CD4-positive, alpha-beta T cell (primary cell): ENCODE results near the gene CYGB. TPM values are rescaled to one million over a fixed set of nuclear protein-coding genes. Genes with fewer than 3 reads are reported as not detected.

Experiments used
- ATAC-seq: fragments of 200-7000 bp; cut with Tn5 transposase; one replicate; pipeline ENCODE4 v1.10.0; 2022; ENCODE audit warnings: mild to moderate bottlenecking; ENCODE audit not compliant: poor library complexity
- CTCF ChIA-PET: fragments of 350-600 bp; sonication (Branson Sonifier 250); formaldehyde crosslinking; loops from one replicate; lab custom pipeline; 2021; ENCODE audit warnings: antibody characterized with exemption, inconsistent platforms; lab: Charles Lee
- POLR2A ChIA-PET: fragments of 350-600 bp; sonication (Branson Sonifier 250); formaldehyde crosslinking; loops from one replicate; lab custom pipeline; 2021; ENCODE audit warnings: antibody characterized with exemption, inconsistent platforms; lab: Charles Lee
- DNase-seq, 14 experiments: peaks; one replicate each; pipeline ENCODE4 v3.0.0-alpha.2; 2013 to 2020; ENCODE audit warnings: mixed read lengths in 2 of 14
- H3K27ac ChIP-seq, 2 donors: one replicate each; pipeline versions ENCODE4 v1.5.1 to v1.7.0; 2013; ENCODE audit warnings: low read length in 2 of 2, low read depth in 1 of 2, mild to moderate bottlenecking in 1 of 2
- H3K27me3 ChIP-seq, 2 experiments: 1 replicate in 1 of 2; 2 replicates in 1 of 2; pipeline versions ENCODE4 v1.6.1 to v1.7.0; 2013; ENCODE audit warnings: low read length in 2 of 2, control low read depth in 1 of 2, mild to moderate bottlenecking in 1 of 2, moderate library complexity in 1 of 2; ENCODE audit not compliant: insufficient read depth in 2 of 2, control insufficient read depth in 1 of 2
- H3K36me3 ChIP-seq: one replicate; pipeline ENCODE4 v1.6.1; 2013; ENCODE audit warnings: low read length, control low read depth; ENCODE audit not compliant: insufficient read depth
- H3K4me1 ChIP-seq: one replicate; pipeline ENCODE4 v1.6.1; 2013; ENCODE audit warnings: low read length, control low read depth; ENCODE audit not compliant: insufficient read depth
- H3K4me3 ChIP-seq: one replicate; pipeline ENCODE4 v1.5.1; 2013; ENCODE audit warnings: mild to moderate bottlenecking, low read length, moderate library complexity
- H3K9me3 ChIP-seq, 2 experiments: 1 replicate in 1 of 2; 2 replicates in 1 of 2; pipeline versions ENCODE4 v1.6.1 to v1.7.0; 2013; ENCODE audit warnings: low read length in 2 of 2, mild to moderate bottlenecking in 2 of 2, control low read depth in 1 of 2, moderate library complexity in 1 of 2; ENCODE audit not compliant: control insufficient read depth in 1 of 2, insufficient read depth in 1 of 2
- H3K27ac Mint-ChIP-seq: one replicate; pipeline ENCODE4 v1.8.0; 2020; ENCODE audit warnings: mixed read lengths
- H3K27me3 Mint-ChIP-seq: one replicate; pipeline ENCODE4 v1.8.0; 2021; ENCODE audit warnings: mixed read lengths
- H3K36me3 Mint-ChIP-seq: one replicate; pipeline ENCODE4 v1.8.0; 2021; ENCODE audit warnings: low read depth, mixed read lengths
- H3K4me1 Mint-ChIP-seq: one replicate; pipeline ENCODE4 v1.8.0; 2021; ENCODE audit warnings: low read depth, mixed read lengths
- H3K4me3 Mint-ChIP-seq: one replicate; pipeline ENCODE4 v1.8.0; 2020; ENCODE audit warnings: mild to moderate bottlenecking, mixed read lengths
- H3K9me3 Mint-ChIP-seq: one replicate; pipeline ENCODE4 v1.8.0; 2020; ENCODE audit warnings: mixed read lengths
- intact Hi-C, 2 experiments: fragments of 100-400 bp; cut with DNase I in 1 of 2; cut with micrococcal nuclease in 1 of 2; formaldehyde crosslinking; loops; one replicate each; pipeline versions ENCODE4 v1.15.1 to v1.9.0; 2023 to 2025; cut with DNase I, micrococcal nuclease
- total RNA-seq, 174 experiments: library from RNA in 2 of 174; stranded (reverse) in 2 of 174; gene quantifications; one replicate each; pipeline ENCODE4 v1.2.3 and lab custom pipeline; 2021 to 2026
- TF ChIP-seq, protein P1 (sequence below): fragments of 200-600 bp; IDR thresholded peaks from one replicate; pipeline ENCODE4 v1.8.0; 2022; ENCODE audit warnings: antibody characterized with exemption, mild to moderate bottlenecking

The CYGB gene
- total RNA-seq, 2 experiments from 2014 or later, result not detected

DNA sequence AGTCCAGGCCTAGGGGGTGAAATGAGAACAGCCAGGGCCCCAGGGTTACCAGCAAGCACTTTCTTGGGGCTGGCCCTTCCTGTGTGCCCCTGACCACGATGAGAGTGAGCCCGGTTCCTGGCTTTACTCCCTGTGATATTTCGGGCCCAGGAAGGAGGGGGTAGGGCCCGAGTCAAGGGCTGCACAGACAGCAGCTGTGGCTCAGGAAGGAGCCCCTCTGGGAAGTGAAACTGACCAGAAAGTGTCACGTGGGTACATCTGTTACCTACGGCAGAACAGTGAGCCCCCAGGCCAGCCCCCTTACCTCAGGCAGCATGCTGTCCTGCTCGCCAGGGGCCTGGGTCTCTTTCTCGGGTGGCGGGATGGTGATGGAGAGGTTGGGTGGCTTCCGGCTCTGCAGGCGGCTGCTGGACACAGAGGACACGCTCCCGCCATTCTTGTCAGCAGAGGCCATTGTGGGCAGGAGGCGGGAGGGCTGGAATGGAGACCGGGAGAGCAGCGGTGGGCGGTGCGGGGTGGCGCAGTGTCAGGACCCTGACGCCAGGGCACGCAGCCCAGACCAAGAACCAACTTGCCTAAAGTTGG is 56.3 kb downstream of the CYGB start:
- Mint-ChIP-seq H3K4me1 (no peaks in the 10 kb centered on the region), H3K27ac (no peak overlapping the region), H3K9me3 (no peaks in the 10 kb centered on the region), H3K4me3 (no peak overlapping the region), H3K36me3 (peaks cover 12% of the 10 kb centered on the region), H3K27me3 (no peaks in the 10 kb centered on the region)
- TF ChIP-seq, protein P1, sequence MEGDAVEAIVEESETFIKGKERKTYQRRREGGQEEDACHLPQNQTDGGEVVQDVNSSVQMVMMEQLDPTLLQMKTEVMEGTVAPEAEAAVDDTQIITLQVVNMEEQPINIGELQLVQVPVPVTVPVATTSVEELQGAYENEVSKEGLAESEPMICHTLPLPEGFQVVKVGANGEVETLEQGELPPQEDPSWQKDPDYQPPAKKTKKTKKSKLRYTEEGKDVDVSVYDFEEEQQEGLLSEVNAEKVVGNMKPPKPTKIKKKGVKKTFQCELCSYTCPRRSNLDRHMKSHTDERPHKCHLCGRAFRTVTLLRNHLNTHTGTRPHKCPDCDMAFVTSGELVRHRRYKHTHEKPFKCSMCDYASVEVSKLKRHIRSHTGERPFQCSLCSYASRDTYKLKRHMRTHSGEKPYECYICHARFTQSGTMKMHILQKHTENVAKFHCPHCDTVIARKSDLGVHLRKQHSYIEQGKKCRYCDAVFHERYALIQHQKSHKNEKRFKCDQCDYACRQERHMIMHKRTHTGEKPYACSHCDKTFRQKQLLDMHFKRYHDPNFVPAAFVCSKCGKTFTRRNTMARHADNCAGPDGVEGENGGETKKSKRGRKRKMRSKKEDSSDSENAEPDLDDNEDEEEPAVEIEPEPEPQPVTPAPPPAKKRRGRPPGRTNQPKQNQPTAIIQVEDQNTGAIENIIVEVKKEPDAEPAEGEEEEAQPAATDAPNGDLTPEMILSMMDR, result no peak
- H3K27me3 ChIP-seq, result no peaks in the 10 kb centered on the region
- peaks cover 3% of the 10 kb centered on the region for H3K4me1 ChIP-seq
- ATAC-seq, result no peak
- DNase-seq, result no peak
- CTCF ChIA-PET, result no interaction called here
- no peak overlapping the region for H3K27ac ChIP-seq
- intact Hi-C loops, result no loop called here
- no peaks in the 10 kb centered on the region for H3K9me3 ChIP-seq
- no peak overlapping the region for H3K4me3 ChIP-seq
- POLR2A ChIA-PET, result no interaction called here
- peaks cover 20% of the 10 kb centered on the region for H3K36me3 ChIP-seq

GRCh38 chr17:76480632-76481031 is 56.9 kb downstream of the CYGB start:
- DNase-seq (no peak), ATAC-seq (no peak)
- no peak overlapping the region for H3K27ac ChIP-seq
- no peaks in the 10 kb centered on the region for H3K9me3 ChIP-seq
- Mint-ChIP-seq H3K4me3 (no peak overlapping the region), H3K36me3 (peaks cover 12% of the 10 kb centered on the region), H3K27me3 (no peaks in the 10 kb centered on the region), H3K4me1 (no peaks in the 10 kb centered on the region), H3K27ac (no peak overlapping the region), H3K9me3 (no peaks in the 10 kb centered on the region)
- ChIA-PET POLR2A (no interaction called here), CTCF (no interaction called here)
- peaks cover 20% of the 10 kb centered on the region for H3K36me3 ChIP-seq
- peaks cover 3% of the 10 kb centered on the region for H3K4me1 ChIP-seq
- no peak overlapping the region for H3K4me3 ChIP-seq
- TF ChIP-seq, protein P1, result no peak
- H3K27me3 ChIP-seq, result no peaks in the 10 kb centered on the region
- intact Hi-C loops, result no loop called here

GRCh38 chr17:76479515-76480060 is 57.9 kb downstream of the CYGB start:
- Histone ChIP-seq H3K27me3 (no peaks in the 10 kb centered on the region), H3K9me3 (no peaks in the 10 kb centered on the region), H3K4me1 (no peaks in the 10 kb centered on the region), H3K4me3 (no peak overlapping the region), H3K36me3 (peaks cover 23% of the 10 kb centered on the region), H3K27ac (no peak overlapping the region)
- Mint-ChIP-seq H3K27ac (no peak overlapping the region), H3K27me3 (no peaks in the 10 kb centered on the region), H3K4me3 (no peak overlapping the region), H3K4me1 (no peaks in the 10 kb centered on the region), H3K9me3 (no peaks in the 10 kb centered on the region), H3K36me3 (peaks cover 16% of the 10 kb centered on the region)
- TF ChIP-seq, protein P1, result no peak
- DNase-seq (no peak), ATAC-seq (no peak)
- intact Hi-C loops, result no loop called here
- POLR2A ChIA-PET, result no interaction called here
- CTCF ChIA-PET, result no interaction called here
